ENCODE measurements around the gene COX15. TPM values are rescaled to one million over a fixed set of nuclear protein-coding genes. Genes with fewer than 3 reads are reported as not detected.
A peak's percentile ranks its signal among the peaks of the same experiment; 100 is the strongest.

The COX15 gene
- polyA plus RNA-seq (2013, experiment 1 of 2) = 19.8 TPM
- 20.1 TPM for polyA plus RNA-seq (2013, experiment 2 of 2)

DNA sequence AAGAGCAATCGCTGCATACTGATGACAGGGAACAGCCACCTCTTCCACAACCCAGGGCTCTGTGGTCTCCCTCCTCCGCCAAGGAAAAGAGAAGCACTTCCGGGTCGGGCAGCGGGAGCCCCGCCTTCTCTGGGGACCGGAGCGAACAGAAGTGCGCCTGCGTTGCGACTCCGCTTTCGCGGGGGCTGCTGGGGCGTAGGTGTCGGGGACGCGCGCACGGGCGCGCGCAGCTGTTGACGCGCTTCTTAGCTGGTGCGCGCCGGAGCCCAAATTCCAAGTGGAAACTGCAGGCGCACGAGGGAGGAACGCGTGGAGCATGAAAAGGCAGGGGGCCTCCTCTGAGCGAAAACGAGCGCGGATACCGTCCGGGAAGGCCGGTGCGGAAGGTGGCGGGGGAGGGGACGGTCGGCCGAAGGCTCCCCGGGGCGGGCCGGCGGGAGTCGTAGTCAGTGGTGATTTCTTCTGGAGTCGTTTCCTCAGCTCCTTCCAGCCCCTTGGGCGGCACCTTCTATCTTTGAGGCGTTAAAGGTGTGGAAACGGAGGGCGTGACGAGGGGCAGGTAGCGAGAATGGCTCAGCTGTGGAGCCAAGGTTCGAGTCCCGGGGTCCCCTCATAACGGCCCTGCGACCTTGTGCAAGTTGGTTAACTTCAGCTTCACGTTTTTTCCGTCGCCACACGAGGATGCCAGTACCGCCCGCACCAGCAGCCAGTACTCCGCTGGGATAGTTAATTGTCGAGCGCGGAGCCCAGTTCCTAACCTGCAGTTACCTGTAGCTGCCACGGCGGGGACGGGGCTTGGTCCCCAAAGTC, at the start of gene COX15, which contains the start of gene CUTC:
COX15 (minus strand) TSS at position 95 of the 810 bp plus-strand sequence; CDS start at position 17, 78 bp downstream.
CUTC (plus strand) TSS at position 202 of the 810 bp plus-strand sequence; CDS start at position 317, 115 bp downstream.
- Histone ChIP-seq H2BK120ac (ENCODE audit: low read depth, low read length) (no peak within 1 kb of the TSS), H3K23ac (ENCODE audit: low read depth, low read length, poor library complexity) (peak within 1 kb of the TSS; percentile 83), H2BK15ac (ENCODE audit: low read length) (no peak within 1 kb of the TSS), H3K27me3 (ENCODE audit: control insufficient read depth in 3 of 3, insufficient read depth in 3 of 3, low read depth in 1 of 3, low read length in 3 of 3) (no peaks in the 10 kb centered on the region), H3K18ac (ENCODE audit: low read length) (peak within 1 kb of the TSS; percentile 90), H3K9ac (ENCODE audit: low read depth, low read length, poor library complexity) (peak within 1 kb of the TSS; percentile 98), H3K4me1 (ENCODE audit: control insufficient read depth in 2 of 2, insufficient read depth in 1 of 2, low read depth in 1 of 2, low read length in 2 of 2) (peaks cover 0 to 3% of the 10 kb centered on the region in 2 donors), H3K79me1 (ENCODE audit: low read depth, low read length) (peaks cover 3% of the 10 kb centered on the region), H2AK5ac (ENCODE audit: low read depth, low read length) (peak within 1 kb of the TSS; percentile 86), H3K36me3 (replicated peaks in 1 of 2; ENCODE audit: control insufficient read depth in 2 of 2, insufficient read depth in 2 of 2, low read length in 2 of 2) (peaks cover 5 to 39% of the 10 kb centered on the region in 2 donors), H4K8ac (ENCODE audit: low read depth, low read length) (no peak within 1 kb of the TSS), H2BK12ac (ENCODE audit: low read length) (no peak within 1 kb of the TSS), H3K4ac (ENCODE audit: low read length) (no peak within 1 kb of the TSS), H3K14ac (ENCODE audit: low read length) (no peak within 1 kb of the TSS), H3K9me3 (replicated peaks in 1 of 2; ENCODE audit: control insufficient read depth in 2 of 2, insufficient read depth in 1 of 2, low read depth in 1 of 2, low read length in 2 of 2) (peaks cover 0 to 5% of the 10 kb centered on the region in 2 donors), H4K91ac (ENCODE audit: low read depth, low read length, poor library complexity) (no peak within 1 kb of the TSS), H2AFZ (ENCODE audit: low read length) (peak within 1 kb of the TSS; percentile 92), H2BK5ac (ENCODE audit: low read length) (no peak within 1 kb of the TSS), H3K27ac (replicated peaks; ENCODE audit: low read length) (peak within 1 kb of the TSS; percentile 78), H3K4me3 (ENCODE audit: low read length in 2 of 2) (peak within 1 kb of the TSS; percentile 83 to 88), H3K4me2 (ENCODE audit: insufficient read depth, low read length, poor library complexity, severe bottlenecking) (peak within 1 kb of the TSS; percentile 48)
- peak; percentile 95 for DNase-seq (ENCODE audit: low spot score)
- WGBS, 2 donors (ENCODE audit: extremely low coverage in 2 of 2, insufficient read length in 2 of 2, insufficient replicate concordance in 1 of 2) = no CpG with 5 or more reads among the region's 73 CpGs

DNA sequence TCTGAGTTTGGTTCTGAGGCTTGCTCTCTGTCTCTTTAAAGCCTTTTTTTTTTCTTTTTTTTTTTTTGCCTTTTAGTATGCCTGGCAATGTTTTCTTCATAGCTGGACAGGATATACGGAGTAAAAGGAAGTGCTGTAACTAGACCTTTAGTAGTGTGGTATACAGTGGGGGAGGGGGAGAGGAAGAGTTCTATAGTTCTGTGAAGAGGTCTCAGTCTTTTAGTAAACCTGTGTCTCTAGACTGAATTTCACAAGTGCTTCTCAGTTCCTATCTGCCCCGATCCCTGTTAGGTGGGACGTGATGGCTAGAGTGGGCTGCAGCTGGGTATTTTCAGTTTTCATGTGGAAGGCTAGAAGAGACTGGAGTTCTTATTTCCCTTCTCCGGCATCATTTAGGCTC, 47.4 kb upstream of the COX15 start:
- no CpG with 5 or more reads among the region's 4 CpGs for WGBS, 2 donors (ENCODE audit: extremely low coverage in 2 of 2, insufficient read length in 2 of 2, insufficient replicate concordance in 1 of 2)
- H3K36me3 ChIP-seq (replicated peaks in 1 of 2; ENCODE audit: control insufficient read depth in 2 of 2, insufficient read depth in 2 of 2, low read length in 2 of 2) = no peaks in the 10 kb centered on the region
- no peak overlapping the region for H2BK12ac ChIP-seq (ENCODE audit: low read length)
- H3K4me3 ChIP-seq (ENCODE audit: low read length in 2 of 2) = no peak overlapping the region
- DNase-seq (ENCODE audit: low spot score) = no peak
- no peak overlapping the region for H3K4ac ChIP-seq (ENCODE audit: low read length)
- H3K79me1 ChIP-seq (ENCODE audit: low read depth, low read length) = no peaks in the 10 kb centered on the region
- H3K4me1 ChIP-seq (ENCODE audit: control insufficient read depth in 2 of 2, insufficient read depth in 1 of 2, low read depth in 1 of 2, low read length in 2 of 2) = peaks cover 3 to 4% of the 10 kb centered on the region in 2 donors
- H2BK120ac ChIP-seq (ENCODE audit: low read depth, low read length) = no peak overlapping the region
- peak overlapping the region; percentile 80 for H2AFZ ChIP-seq (ENCODE audit: low read length)
- no peak overlapping the region for H3K18ac ChIP-seq (ENCODE audit: low read length)
- no peak overlapping the region for H4K8ac ChIP-seq (ENCODE audit: low read depth, low read length)
- no peak overlapping the region for H2BK15ac ChIP-seq (ENCODE audit: low read length)
- H2BK5ac ChIP-seq (ENCODE audit: low read length) = no peak overlapping the region
- H3K9me3 ChIP-seq (replicated peaks in 1 of 2; ENCODE audit: control insufficient read depth in 2 of 2, insufficient read depth in 1 of 2, low read depth in 1 of 2, low read length in 2 of 2) = no peaks in the 10 kb centered on the region
- H3K9ac ChIP-seq (ENCODE audit: low read depth, low read length, poor library complexity) = no peak overlapping the region
- no peak overlapping the region for H3K27ac ChIP-seq (replicated peaks; ENCODE audit: low read length)
- no peak overlapping the region for H3K4me2 ChIP-seq (ENCODE audit: insufficient read depth, low read length, poor library complexity, severe bottlenecking)
- no peak overlapping the region for H3K14ac ChIP-seq (ENCODE audit: low read length)
- H2AK5ac ChIP-seq (ENCODE audit: low read depth, low read length) = no peak overlapping the region
- H4K91ac ChIP-seq (ENCODE audit: low read depth, low read length, poor library complexity) = no peak overlapping the region
- H3K27me3 ChIP-seq (ENCODE audit: control insufficient read depth in 3 of 3, insufficient read depth in 3 of 3, low read depth in 1 of 3, low read length in 3 of 3) = no peaks in the 10 kb centered on the region
- no peak overlapping the region for H3K23ac ChIP-seq (ENCODE audit: low read depth, low read length, poor library complexity)

GRCh38 chr10:99777918-99778714, 46.2 kb upstream of the COX15 start:
- no peak overlapping the region for H2BK15ac ChIP-seq (ENCODE audit: low read length)
- no peak overlapping the region for H3K27ac ChIP-seq (replicated peaks; ENCODE audit: low read length)
- H3K36me3 ChIP-seq (replicated peaks in 1 of 2; ENCODE audit: control insufficient read depth in 2 of 2, insufficient read depth in 2 of 2, low read length in 2 of 2) = no peaks in the 10 kb centered on the region
- no peaks in the 10 kb centered on the region for H3K79me1 ChIP-seq (ENCODE audit: low read depth, low read length)
- H3K4me2 ChIP-seq (ENCODE audit: insufficient read depth, low read length, poor library complexity, severe bottlenecking) = no peak overlapping the region
- H3K18ac ChIP-seq (ENCODE audit: low read length) = no peak overlapping the region
- no peak overlapping the region for H2AK5ac ChIP-seq (ENCODE audit: low read depth, low read length)
- H4K8ac ChIP-seq (ENCODE audit: low read depth, low read length) = no peak overlapping the region
- no peak overlapping the region for H2BK12ac ChIP-seq (ENCODE audit: low read length)
- peak overlapping the region; percentile 80 for H2AFZ ChIP-seq (ENCODE audit: low read length)
- H3K4me1 ChIP-seq (ENCODE audit: control insufficient read depth in 2 of 2, insufficient read depth in 1 of 2, low read depth in 1 of 2, low read length in 2 of 2) = peaks cover 3 to 4% of the 10 kb centered on the region in 2 donors
- H3K4ac ChIP-seq (ENCODE audit: low read length) = no peak overlapping the region
- no peak overlapping the region for H3K4me3 ChIP-seq (ENCODE audit: low read length in 2 of 2)
- no peak overlapping the region for H4K91ac ChIP-seq (ENCODE audit: low read depth, low read length, poor library complexity)
- no peak overlapping the region for H2BK5ac ChIP-seq (ENCODE audit: low read length)
- no peak overlapping the region for H2BK120ac ChIP-seq (ENCODE audit: low read depth, low read length)
- H3K14ac ChIP-seq (ENCODE audit: low read length) = no peak overlapping the region
- no peak overlapping the region for H3K23ac ChIP-seq (ENCODE audit: low read depth, low read length, poor library complexity)
- no peak for DNase-seq (ENCODE audit: low spot score)
- no peaks in the 10 kb centered on the region for H3K27me3 ChIP-seq (ENCODE audit: control insufficient read depth in 3 of 3, insufficient read depth in 3 of 3, low read depth in 1 of 3, low read length in 3 of 3)
- no peaks in the 10 kb centered on the region for H3K9me3 ChIP-seq (replicated peaks in 1 of 2; ENCODE audit: control insufficient read depth in 2 of 2, insufficient read depth in 1 of 2, low read depth in 1 of 2, low read length in 2 of 2)
- WGBS, 2 donors (ENCODE audit: extremely low coverage in 2 of 2, insufficient read length in 2 of 2, insufficient replicate concordance in 1 of 2) = no CpG with 5 or more reads among the region's 1 CpG
- no peak overlapping the region for H3K9ac ChIP-seq (ENCODE audit: low read depth, low read length, poor library complexity)

DNA sequence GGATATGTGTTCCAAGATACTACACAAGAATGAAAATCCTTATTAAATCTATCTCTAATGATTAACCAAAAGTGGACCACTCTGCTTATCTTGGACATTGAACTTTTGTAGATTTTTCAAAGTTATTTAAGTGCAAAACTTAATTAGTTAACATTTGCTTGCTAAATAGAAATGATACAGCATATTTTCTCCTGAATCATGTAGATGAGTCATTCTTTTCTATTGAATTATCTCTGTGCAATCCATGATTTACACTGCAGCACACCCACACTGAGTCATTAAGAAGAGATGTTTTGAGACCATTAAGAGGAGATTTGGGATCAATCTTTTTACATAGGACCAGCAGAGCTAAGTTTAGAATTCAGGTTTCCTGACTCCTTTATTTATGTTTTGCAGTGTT, 43.9 kb upstream of the COX15 start:
- H3K4me3 ChIP-seq (ENCODE audit: low read length in 2 of 2) = no peak overlapping the region
- H2BK12ac ChIP-seq (ENCODE audit: low read length) = no peak overlapping the region
- H3K9ac ChIP-seq (ENCODE audit: low read depth, low read length, poor library complexity) = no peak overlapping the region
- no peak overlapping the region for H4K91ac ChIP-seq (ENCODE audit: low read depth, low read length, poor library complexity)
- no peaks in the 10 kb centered on the region for H3K9me3 ChIP-seq (replicated peaks in 1 of 2; ENCODE audit: control insufficient read depth in 2 of 2, insufficient read depth in 1 of 2, low read depth in 1 of 2, low read length in 2 of 2)
- H4K8ac ChIP-seq (ENCODE audit: low read depth, low read length) = no peak overlapping the region
- H2BK5ac ChIP-seq (ENCODE audit: low read length) = no peak overlapping the region
- H3K4me1 ChIP-seq (ENCODE audit: control insufficient read depth in 2 of 2, insufficient read depth in 1 of 2, low read depth in 1 of 2, low read length in 2 of 2) = peaks cover 3 to 4% of the 10 kb centered on the region in 2 donors
- no peak overlapping the region for H3K23ac ChIP-seq (ENCODE audit: low read depth, low read length, poor library complexity)
- no peak overlapping the region for H3K27ac ChIP-seq (replicated peaks; ENCODE audit: low read length)
- no peak overlapping the region for H2AFZ ChIP-seq (ENCODE audit: low read length)
- no peak overlapping the region for H2BK15ac ChIP-seq (ENCODE audit: low read length)
- no peak overlapping the region for H3K14ac ChIP-seq (ENCODE audit: low read length)
- no peaks in the 10 kb centered on the region for H3K79me1 ChIP-seq (ENCODE audit: low read depth, low read length)
- no peaks in the 10 kb centered on the region for H3K27me3 ChIP-seq (ENCODE audit: control insufficient read depth in 3 of 3, insufficient read depth in 3 of 3, low read depth in 1 of 3, low read length in 3 of 3)
- no peak overlapping the region for H2AK5ac ChIP-seq (ENCODE audit: low read depth, low read length)
- DNase-seq (ENCODE audit: low spot score) = no peak
- H3K18ac ChIP-seq (ENCODE audit: low read length) = no peak overlapping the region
- no peak overlapping the region for H3K4me2 ChIP-seq (ENCODE audit: insufficient read depth, low read length, poor library complexity, severe bottlenecking)
- no peak overlapping the region for H2BK120ac ChIP-seq (ENCODE audit: low read depth, low read length)
- H3K4ac ChIP-seq (ENCODE audit: low read length) = no peak overlapping the region
- no peaks in the 10 kb centered on the region for H3K36me3 ChIP-seq (replicated peaks in 1 of 2; ENCODE audit: control insufficient read depth in 2 of 2, insufficient read depth in 2 of 2, low read length in 2 of 2)

Data from neuronal stem cell (in vitro differentiated cells).